IPS DF 19.7 (cell line): Measurements from ENCODE around the gene PNISR.
"Not testable (repeated sequence)": the region's sequence is repeated elsewhere in the genome, so short reads cannot be mapped to it uniquely, and the experiment has no call there.

Source experiments
- DNase-seq: peaks from one replicate; pipeline ENCODE4 v3.0.0-alpha.2; 2013; ENCODE audit warnings: low read depth, low spot score

Gene PNISR, protein sequence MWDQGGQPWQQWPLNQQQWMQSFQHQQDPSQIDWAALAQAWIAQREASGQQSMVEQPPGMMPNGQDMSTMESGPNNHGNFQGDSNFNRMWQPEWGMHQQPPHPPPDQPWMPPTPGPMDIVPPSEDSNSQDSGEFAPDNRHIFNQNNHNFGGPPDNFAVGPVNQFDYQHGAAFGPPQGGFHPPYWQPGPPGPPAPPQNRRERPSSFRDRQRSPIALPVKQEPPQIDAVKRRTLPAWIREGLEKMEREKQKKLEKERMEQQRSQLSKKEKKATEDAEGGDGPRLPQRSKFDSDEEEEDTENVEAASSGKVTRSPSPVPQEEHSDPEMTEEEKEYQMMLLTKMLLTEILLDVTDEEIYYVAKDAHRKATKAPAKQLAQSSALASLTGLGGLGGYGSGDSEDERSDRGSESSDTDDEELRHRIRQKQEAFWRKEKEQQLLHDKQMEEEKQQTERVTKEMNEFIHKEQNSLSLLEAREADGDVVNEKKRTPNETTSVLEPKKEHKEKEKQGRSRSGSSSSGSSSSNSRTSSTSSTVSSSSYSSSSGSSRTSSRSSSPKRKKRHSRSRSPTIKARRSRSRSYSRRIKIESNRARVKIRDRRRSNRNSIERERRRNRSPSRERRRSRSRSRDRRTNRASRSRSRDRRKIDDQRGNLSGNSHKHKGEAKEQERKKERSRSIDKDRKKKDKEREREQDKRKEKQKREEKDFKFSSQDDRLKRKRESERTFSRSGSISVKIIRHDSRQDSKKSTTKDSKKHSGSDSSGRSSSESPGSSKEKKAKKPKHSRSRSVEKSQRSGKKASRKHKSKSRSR

DNA sequence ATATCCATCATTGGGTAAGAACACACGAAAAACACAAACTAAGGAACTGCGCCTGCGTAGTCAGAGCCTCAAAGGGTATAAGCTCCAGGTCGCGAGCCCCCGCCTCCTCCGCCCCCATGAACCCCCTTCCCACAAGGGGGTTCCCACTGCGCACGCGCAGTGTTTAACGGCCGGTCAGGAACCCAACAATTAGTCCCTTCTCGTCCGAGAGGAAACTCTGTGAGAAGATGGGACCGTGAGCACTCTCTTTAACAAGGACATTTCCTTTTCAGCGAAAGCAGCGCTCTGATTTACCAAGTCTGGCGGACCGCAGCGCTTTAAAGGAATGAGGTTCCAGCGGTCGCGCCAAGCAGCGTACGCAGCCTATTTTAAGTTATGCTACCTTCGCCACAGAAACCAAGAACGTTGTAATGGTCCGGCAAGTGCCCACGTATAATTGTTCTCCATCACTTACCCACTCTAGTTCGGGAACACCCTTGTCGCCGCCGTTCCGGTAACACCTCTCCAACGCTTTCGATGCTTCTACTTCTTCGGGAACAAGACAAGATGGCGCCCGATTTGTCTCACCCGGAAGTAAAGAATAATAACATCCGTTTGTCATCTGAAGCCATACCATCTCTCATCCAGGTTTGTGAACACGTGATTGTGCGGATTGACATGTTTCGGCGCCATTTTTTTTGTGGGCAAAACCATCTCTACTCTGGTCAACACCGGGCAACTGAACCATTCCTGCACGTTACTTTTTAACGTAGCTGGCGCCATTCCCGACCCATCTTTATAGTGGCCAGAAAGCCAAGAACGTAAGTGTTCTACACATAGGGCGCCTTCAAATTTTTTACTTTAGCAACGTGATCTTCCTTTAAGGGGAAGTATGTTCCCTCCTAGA lies at the start of gene PNISR:
Gene PNISR, minus strand, starts transcription at position 548 of the 886 bp plus-strand sequence. CDS start 10,649 bp downstream, outside the sequence.
- DNase-seq, result peak; percentile 98

DNA sequence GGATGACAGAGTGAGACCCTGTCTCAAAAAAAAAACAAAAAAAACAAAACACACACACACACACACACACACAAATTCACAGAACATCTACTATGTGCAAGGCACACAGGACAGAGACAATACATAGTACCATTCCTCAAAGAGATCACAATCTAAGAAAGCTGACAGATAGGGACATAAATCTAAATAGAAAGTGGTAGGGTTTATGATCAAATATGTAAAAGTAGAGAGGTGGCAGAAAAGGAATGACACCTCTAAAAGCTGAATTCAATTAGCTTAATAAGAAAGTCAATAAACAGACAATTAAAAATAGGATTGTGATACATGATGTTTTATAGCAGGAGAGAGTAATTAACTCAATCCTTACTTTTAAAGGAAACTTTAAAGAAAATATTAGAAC lies 48.6 kb upstream of the PNISR start:
- DNase-seq, result no peak

DNA sequence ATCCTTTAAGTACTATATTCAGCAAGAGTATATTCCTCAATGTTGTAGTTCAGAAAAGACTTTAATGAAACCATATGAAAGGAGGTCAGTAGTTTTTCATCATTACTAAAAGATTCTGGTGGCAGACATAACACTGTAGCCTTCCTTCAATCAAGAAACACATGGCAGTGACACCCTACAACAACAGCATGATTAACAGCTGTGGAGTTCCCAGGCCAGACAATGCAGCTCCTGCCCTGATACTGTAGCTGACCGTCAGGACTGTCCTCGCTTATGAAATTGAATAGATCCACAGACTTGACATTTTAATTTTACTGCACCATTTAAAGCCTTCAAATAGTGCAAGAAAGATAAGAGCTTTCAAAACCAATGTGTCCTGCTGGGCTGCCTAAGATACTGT lies 46.5 kb upstream of the PNISR start:
- no peak for DNase-seq

DNA sequence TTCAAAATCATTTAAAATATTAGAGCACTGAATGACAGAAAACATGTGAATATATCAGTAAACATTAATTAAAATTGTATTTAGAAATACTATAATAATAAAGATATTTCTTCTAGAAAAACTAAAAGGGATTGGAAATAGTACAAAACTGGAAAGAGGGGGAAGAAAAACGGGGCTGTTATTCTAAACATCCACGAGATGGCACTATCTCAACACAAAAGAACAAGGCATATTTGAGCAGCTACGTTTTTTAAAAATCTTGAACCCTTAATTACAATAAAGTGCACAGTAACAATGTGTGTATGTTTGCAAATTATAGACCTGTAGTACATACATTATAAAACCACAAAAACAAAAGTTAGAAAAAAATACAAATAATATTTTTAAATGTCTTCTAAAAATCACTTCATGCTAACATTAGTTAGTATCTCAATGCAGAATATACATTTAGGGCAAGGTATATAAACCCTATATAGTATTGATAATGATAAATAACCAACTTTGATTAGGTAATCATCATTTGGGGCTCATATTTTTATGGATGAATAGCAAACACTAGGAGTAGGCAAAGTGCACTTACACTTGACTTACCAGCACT lies 42.5 kb upstream of the PNISR start:
- DNase-seq, result no peak

DNA sequence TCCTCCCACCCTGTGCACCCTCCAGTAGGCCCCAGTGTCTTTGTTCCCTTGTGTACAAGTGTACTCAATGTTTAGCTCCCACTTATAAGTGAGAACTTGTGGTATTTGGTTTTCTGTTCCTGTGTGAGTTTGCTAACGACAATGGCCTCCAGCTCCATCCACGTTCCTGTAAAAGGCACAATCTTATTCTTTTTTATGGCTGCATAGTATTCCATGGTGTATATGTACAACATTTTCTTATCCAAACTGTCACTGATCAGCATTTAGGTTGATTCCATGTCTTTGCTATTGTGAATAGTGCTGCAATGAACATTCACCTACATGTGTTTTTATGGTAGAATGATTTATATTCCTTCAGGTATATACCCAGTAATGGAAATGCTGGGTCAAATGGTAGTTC lies 34.0 kb upstream of the PNISR start:
- not testable (repeated sequence) for DNase-seq

DNA sequence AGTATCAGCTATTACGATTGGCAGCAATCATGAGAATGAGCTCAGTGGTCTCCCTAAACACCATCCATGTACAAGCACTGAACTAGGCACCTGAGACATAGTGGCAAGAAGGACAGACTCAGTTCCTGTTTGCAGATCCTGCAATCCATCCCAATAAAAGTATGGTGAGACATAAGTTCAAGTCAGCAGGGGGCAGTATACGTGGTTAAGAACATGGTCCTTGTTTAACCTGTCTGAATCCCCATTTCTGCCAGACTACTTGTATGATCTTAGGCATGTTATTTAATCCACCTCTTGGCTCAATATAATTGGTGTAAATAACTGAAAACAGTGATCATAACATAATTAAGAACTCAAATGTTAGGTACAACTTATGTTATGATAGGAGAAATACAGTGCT lies 33.2 kb upstream of the PNISR start:
- DNase-seq, result peak; percentile 17

DNA sequence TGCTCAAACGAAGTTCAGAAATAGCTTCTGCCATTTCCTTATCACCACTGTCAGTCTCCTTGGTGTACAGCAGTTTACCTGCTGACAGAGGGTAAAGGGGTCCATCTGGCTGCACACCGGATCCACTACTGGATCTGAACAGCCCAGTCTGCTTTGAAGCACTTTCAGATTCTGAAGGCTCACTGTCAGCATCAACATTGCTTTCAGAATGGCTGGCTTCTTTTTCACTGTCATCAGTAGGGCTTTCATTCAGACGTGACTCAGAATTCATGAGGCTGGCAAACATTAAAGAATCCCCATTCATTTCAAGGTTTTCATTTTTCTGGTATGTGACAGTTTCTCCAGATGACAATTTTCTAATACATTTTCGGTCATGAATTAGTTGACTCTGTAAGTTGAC lies 21.0 kb upstream of the PNISR start:
- DNase-seq, result no peak

DNA sequence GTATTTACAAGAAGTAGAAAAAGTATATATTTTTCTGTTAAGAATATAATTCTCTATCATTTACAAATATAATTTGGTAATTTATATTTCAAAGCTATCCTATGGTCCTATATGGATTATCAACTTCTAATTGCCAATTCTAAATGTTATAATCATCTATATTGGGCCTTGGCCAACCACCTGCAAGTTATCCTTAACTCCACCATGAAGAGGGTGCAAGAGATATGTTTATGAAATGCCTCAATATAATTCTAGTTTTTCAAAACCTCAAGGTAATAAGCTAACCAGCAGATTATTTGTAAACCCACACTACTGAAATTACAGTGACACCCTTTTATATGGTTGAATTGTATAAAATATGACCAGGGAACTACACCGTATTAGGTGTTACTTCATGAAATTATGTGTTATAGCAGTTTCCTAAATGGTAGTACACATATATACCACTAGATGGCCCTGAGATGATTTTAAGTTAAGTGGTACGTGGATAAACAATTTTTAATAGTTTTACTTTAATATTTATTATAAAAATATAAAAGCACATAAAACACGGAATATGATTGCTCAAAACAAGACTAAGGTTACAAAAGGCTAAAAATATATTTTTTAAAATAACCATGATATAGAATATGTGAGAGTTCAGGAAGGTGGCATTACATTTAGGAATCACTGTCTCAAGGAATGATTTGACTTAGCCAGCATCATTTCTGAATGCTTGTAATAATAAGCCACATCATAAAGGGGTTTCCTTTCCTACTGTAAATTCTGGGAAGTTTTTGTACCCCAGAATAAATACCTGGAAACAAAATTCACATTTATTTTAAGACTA lies 9.8 kb upstream of the PNISR start:
- DNase-seq, result no peak

DNA sequence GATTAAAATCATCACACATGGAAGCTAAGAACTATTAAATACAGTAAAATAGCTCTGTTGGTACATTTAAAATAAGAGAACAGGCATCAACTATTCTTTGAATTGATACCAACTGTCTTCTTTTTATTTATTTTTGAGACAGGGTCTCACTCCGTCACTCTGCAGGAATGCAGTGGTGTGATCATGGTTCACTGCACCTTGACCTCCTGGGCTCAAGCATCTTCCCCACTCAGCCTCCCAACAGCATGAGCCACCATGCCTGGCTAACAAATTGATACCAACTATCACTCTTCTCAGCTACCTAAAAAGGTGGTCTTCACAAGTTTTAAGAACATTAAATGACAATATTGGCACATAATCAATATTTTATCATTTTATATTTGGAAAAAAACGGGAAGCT lies 7.8 kb upstream of the PNISR start:
- no peak for DNase-seq

DNA sequence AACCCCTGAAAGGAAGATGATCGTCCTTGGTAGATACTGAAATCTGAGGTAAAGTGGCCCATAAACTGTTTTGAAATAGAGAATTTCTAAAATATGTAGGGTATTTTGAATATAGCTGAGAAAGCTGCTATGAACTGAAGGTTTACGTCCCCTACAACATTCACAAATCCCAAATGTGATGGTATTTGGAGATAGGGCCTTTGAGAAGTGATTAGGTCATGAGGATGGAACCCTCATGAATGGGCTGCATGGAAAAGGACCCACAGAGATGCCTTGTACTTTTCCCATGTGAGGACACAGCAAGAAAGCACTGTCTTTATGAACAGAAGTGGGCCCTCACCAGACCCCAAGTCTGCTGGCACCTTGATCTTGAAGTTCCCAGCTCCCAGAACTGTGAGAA lies 6.8 kb upstream of the PNISR start:
- no peak for DNase-seq

DNA sequence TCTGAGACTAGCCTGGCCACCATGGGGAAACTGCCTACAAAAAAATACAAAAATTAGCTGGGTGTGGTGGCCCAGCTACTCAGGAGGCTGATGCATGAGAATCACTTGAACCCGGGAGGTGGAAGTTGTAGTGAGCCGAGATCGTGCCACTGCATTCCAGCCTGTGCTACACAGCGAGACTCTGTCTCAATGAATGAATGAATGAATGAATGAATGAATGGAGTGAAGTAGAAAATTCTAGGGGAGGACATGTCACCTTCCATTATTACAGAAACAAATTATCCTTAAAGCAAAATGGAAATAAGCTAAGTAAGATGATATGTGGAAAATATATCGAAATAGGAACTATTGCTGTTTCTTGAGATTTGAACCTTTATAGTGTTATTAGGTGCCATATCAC lies 2.9 kb upstream of the PNISR start:
- no peak for DNase-seq

DNA sequence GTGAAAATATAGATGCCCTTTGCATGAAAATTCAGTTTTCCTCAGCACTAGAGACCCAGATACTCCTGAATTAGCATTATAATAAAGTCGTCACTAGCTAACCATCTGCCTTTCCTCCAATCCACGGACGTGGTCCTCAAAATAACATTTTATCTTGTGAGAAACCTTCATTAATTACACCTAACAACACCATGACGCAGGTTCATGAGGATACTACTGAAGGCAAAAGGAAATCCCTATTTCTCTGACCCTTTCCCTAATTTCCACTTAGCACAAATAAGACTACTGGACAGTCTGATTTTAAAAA lies 1.3 kb upstream of the PNISR start:
- no peak for DNase-seq

DNA sequence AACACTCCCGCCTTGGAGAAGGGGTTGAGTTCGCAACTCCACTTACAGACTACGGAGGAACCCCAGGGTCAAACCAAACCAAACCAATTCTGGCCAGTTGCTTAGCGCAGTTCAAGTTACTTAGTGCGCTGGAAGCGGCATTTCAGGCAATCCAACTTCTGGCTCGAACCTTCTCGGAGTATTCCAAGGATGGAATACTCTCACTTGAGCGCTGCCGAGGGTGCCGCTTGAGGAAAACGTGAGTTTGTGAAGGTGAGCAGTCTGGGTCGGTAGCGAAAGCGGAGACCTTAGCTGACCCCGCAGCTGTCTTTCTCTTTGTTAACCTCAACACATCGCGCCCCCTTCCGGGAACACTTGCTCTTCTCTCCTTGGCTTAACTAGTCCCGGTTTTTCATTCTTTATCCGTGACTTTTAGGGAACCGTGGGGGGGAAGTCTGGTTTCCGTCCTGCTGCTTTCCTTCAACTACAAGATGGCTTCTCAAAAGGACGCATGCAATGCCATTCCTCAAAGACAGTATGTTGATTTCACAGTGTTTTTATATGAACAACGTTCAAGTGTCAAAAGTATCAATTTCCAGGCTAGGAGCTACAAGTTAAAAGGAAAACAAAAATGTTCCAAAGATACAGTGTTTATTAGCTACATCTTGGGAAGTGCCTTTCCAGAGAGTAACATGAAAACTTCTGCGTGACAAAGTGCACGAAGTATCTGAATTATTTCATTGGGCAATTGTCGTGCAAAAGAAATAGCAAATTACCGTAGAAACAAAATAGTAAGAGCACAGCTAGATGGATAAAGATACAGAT lies 741 bp upstream of the PNISR start:
- peak; percentile 90 for DNase-seq

DNA sequence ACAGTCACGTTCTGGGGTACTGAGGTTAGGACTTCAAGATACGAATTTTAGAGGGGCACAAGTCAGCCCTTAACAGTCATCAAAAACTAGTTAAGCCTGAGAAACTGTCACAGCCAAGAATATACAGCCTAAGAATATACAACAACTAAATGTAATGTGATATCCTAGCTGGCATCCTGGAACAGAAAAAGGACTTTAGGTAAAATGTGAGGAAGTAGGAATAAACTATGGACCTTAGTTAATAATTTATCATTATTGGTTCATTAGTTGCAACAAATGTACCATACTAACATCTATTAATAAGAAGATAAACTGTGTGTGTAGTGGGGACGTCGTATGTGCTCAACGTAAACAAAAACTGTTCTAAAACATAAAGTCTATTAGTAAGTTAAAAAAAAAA lies 1.1 kb downstream of the PNISR start:
- DNase-seq, result no peak

DNA sequence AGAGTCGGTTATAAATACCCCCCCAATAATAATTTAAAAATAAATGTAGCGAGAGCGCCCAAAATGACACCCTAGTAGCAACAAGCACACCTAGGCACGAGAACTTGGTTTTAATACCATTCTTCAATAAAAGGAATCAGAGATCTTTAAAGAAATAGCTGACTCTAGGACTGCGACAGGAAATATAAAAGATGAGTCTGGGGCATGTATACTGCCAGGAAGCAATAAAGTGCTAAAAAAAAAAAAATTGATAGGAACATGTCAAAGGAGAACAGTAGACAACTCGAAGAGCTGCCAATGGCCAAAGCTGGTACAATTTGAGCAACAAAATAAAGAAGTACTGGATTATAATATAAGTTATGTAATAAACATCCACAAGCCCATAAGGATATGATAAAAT lies 2.2 kb downstream of the PNISR start:
- DNase-seq, result no peak

DNA sequence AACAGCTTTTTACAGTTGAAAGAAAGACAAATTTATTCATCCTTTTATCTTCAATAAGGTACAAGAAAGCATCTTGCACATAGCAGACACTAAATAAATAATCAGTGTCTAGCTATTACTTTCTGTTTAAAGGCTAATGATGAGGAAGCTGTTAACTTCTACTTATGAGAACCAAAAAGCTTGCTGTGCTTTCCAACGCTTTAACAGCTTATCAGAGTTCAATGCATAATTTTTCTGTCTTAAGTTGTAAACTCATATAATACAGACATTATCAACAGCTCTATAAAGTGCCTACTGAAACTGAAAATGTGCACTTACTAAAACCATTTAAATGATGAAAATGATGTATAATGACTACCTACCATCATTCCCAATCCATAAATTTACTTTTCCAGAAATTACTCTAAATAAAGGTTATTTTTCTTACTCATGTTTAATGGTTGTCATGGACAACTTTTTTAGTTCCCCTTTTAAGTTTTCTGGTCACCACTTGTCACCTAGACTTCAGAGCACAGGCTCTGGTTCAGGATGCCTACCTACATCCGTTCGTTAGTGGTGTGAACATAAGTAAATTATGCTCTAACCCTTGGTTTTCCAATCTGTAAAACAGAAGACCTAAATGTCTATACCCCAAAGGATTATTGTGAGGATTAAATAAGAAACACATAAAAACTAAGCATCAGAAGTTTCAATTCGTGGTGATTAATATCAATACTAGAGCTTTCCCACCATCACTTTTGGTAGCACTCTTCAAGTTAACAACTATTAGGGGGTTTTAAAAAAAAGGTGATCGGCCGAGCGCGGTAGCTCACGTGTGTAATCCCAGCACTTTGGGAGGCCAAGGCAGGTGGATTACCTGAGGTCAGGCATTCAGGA lies 8.0 kb downstream of the PNISR start:
- DNase-seq, result no peak

DNA sequence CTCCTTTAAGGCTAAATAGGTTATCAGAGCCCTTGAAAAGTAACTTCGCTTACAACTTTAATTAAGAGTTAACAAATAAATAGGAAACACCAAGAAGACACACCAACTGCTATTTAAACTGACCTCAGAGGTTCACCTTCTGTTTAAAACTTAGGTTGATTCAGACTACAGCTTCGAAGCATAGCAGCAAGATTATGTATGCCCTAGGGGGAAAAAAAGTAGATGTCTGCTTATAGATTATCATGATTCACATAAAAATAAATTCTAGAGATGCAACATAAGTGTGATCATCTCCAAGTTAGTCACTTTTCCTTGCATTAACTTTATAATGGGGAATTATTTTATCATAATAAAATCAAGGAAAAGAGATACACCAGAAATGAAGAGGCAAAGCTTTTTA lies 8.9 kb downstream of the PNISR start:
- no peak for DNase-seq

DNA sequence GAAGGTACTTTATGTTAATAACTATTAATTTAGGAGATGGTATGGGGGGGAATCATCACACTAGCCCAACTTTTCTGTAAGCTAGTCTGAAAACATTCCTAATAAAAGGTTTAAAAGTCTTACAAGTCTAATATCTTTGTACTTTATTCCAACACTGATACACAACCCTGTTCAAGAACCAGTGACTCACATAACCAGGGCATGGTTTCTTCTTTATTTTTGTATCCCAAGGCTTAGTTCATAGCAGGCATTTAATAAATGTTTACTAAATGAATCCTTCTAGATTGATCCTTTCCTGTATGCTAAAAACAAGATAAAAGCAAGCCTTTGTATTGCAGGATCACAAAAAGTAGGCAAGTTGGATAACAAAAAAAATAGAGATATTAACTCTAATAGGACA lies 9.7 kb downstream of the PNISR start:
- DNase-seq, result no peak

DNA sequence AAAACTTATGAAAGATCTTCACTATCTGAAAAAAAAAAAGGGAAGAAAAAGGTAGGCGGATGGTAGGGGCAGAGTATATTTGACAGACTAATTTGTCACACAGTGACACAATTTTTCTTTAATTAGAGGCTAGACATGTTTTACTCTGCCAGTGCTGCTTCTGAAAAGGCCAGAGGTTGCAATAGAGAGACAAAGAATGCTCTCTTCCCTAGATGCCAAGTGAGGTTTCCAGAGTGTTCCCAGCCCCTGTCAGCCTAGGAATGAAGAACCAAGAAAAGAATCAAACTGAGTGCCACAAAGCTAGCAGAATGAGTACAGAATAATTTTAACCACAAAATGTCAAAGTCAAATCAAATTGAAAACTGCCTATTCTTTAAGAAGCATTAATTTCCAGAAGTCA lies 13.0 kb downstream of the PNISR start:
- DNase-seq, result no peak
